UCSD-AML1 (cell line): ENCODE data around the gene LRRC23.

Source experiments
- DNase-seq: peaks from one replicate; lab custom pipeline; 2025; ENCODE audit not compliant: unreplicated experiment; lab: John Stamatoyannopoulos, UW

The LRRC23 gene

DNA sequence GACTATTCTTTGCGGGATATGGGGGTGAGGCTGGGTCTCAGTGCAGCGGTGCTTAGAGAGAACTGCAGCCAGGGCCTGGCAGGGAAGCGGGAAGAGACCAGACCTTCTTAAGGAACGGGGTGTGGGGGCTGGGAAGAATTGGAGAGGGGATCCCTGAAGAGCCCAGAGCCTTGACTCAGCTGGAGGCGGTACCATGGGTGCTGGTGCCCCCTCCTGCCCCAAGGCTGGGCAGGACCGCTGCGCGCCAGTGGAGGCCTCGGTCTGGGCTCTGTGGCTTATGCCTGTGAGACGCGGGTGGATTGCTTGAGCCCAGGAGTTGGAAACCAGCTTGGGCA is 37.7 kb downstream of the LRRC23 start:
- DNase-seq: no peak

DNA sequence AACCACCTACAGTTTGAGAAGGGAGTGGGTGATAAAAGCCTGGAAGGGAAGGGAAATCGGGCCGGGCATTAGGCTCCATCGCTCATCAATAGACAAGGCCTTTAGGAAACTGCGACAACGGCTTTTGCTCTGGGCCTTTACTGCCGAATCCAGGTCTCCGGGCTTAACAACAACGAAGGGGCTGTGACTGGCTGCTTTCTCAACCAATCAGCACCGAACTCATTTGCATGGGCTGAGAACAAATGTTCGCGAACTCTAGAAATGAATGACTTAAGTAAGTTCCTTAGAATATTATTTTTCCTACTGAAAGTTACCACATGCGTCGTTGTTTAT is 38.7 kb downstream of the LRRC23 start:
- peak; percentile 70 for DNase-seq

DNA sequence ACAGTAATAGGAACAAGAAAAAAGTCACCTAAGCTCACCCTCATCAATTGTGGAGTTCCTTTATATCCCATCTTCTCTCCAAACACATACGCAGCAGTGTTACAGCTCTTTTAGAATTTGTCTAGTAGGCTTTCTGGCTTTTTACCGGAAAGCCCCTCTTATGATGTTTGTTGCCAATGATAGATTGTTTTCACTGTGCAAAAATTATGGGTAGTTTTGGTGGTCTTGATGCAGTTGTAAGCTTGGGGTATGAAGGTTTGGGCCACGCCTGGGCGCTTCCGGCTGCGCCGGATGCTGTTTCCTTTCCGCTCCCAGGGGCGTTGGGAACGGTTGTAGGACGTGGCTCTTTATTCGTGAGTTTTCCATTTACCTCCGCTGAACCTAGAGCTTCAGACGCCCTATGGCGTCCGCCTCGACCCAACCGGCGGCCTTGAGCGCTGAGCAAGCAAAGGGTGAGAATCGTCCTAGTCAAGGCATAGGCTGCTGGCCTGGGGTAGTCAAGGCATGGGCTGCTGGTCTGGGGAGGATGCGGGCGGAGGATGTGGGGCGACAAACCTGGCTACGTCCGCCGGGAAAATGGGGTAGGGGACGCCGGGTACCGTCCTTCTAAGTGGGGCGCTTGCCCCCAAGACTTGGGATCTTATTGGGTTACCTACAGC is 39.2 kb downstream of the LRRC23 start, which contains the start of the genes C12orf57 and RNU7-1:
Gene C12orf57 (plus strand): TSS at position 301 of the 659 bp plus-strand sequence. CDS start 100 bp downstream, at position 401.
Gene RNU7-1 (plus strand): TSS at position 95 of the 659 bp plus-strand sequence.
- peak; percentile 86 for DNase-seq

DNA sequence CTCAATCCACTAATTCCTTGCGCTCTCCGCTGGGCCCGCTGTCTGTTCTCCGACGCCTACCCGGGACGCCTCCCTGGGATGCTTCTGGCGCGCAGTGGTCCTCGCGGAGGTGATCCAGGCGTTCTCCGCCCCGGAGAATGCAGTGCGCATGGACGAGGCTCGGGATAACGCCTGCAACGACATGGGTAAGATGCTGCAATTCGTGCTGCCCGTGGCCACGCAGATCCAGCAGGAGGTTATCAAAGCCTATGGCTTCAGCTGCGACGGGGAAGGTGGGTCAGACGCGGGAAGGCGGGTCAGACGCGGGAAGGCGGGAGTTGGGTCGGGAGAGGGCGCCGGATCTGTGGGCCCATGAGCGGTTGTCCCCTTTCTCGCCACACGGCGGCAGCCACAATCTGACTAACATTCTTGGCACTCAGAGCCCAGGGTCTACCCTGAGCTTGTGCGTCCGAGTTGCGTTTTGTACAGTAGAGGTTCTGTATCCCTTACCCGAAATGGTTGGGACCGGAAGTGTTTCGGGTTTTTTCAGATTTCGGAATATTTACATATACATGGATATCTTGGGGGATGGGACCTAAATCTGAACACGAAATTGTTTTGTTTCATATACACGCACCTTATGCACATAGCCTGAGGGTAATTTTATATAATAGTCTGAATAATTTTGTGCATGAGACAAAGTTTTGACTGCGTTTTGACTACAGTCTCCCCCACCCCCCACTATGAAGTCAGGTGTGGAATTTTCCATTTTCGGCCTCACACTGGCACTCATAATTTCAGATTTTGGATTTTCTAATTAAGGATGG is 40.0 kb downstream of the LRRC23 start:
- DNase-seq: peak; percentile 91

DNA sequence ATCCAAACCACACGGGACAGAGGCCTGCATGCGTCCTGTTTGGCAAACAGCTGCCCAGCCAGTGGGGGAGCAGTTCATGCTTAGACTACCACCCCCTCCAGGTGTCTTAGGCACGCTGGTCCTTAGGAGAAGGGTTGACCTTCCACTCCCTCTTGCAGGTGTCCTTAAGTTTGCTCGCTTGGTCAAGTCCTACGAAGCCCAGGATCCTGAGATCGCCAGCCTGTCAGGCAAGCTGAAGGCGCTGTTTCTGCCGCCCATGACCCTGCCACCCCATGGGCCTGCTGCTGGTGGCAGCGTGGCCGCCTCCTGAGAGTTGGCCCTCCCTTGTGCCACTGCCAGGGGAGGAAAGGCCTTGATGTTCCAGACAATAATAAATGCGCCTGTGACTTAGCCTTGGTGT is 41.0 kb downstream of the LRRC23 start:
- DNase-seq: no peak

DNA sequence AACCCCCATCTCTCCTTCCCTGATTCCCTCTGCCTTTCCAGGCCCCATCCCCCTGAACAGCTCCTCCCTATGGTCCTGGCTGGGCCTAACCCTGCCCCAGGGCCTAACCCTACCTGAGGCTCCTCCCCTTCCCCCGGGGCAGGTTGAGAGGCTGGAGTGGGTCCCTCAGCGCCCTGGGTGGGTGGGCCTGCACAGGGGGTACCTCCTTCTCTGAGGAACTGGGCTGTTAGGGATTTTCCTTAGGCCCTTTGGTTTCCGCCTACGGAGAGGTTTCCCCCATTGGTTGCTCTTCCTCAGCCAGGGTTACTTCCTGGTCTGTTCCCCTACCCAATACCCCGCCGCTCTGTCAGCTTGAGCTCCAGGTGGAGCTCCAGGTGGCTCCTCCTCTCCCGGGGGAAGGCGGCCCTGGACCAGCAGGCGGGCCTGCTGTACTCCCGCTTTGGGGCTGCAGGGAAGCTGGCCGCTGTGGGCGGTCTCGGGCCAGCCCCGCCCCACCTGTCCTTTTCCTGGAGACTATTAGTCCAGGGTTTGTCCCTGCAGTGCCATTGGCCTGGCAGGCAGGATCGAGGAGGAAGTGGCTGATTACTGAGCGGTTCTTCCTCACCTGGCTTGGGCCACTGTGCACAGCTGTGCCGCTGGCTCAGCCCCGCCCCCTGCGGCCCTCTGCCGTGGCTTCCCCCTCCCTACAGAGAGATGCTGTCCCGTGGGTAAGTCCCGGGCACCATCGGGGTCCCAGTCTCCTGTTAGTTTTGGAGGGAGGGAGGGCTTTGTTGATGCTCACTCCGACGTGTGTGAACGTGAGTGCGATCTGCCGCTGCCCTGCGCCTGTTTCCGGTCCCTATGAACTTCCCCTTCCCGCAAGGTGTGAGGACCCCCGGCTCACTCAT is 41.7 kb downstream of the LRRC23 start:
- DNase-seq: no peak

DNA sequence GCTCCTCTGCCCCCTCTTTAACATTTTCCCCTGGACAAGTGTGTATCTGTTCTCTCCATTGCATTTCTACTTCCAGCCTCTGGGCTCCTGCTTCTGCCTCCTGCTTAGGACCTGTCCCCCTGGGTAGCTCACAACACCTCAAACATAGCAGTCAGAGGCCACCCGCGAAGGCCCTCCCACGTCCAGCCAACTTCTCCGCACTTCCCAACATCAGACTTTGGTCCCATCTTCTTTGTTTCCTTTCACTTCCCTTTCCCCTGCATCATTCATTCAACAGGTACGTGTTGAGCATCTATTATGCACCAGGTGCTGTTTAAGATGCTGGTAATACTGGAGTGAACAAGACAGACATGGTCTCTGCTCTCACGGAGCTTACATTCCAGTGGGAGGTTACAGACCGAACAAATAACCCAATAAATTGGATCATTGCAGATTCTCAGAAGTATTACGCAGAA is 42.3 kb downstream of the LRRC23 start:
- no peak for DNase-seq

DNA sequence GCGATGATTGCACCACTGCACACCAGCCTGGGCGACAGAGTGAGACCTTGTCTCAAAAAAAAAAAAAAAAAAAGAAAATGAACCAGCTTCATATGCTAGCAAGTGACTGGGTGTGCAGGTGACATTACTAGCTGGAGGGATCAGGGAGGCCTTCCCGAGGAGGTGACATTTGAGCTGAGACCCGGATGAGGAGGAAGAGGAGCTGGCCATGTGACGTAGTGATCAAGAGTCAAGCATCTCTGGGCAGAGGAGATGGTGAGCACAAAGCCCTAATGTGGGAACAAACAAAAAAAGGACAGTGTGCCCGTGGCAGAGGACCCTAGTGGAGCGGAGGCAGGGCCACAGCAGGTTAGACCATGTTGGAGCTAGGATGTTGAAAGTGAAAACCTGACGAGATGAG is 43.0 kb downstream of the LRRC23 start:
- no peak for DNase-seq

DNA sequence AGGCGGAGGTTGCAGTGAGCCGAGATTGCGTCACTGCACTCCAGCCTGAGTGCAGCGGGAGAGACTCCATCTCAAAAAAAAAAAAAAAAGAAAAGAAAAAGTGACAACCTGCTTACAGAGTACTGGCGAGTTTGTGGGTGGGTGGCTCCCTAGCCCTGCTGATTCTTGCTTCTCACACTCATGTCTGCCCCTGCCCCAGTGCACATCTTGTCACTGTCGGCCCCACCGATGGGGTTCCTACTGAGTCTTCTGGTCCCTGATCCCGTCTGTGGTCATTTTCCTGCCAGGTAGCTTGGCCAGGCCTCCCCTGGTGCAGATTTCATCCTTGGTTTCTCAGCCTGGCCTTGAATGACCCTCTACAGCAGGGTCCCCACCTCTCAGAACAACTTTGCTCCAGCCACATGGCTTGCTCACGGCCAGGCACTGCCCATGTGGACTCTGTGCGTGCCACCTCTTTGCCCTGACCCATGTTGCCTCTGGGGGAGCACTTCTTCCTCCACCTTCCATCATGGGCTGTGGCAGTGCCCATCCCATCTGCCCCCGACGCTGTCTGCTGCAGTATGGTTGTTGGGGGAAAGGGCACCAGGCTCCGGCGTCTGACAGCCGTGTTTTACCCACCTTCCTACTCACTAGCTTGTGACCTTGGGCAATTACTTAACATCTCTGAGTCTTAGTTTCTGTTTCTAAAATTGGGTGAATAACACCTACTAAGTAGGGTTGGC is 44.4 kb downstream of the LRRC23 start:
- DNase-seq: peak; percentile 34

DNA sequence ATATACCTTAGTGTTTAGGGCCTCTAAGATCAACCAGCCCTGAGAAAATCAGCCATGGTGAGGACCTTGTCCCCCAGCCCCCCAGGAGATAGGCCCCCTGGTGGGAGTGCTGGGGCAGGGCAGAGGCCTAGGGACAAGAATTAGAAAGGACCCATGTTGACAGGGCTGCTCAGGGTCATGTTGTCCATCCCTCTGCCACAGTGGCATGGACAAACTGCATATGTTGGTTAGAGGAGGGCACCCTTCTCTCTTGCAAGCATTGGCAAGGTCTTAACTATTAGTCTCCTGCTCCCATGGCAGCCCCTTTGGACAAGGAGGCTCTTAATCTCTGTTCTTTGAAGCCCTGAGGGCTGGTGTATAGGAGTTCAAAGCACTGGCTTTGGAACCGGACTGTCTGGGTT is 45.8 kb downstream of the LRRC23 start:
- DNase-seq: peak; percentile 49

DNA sequence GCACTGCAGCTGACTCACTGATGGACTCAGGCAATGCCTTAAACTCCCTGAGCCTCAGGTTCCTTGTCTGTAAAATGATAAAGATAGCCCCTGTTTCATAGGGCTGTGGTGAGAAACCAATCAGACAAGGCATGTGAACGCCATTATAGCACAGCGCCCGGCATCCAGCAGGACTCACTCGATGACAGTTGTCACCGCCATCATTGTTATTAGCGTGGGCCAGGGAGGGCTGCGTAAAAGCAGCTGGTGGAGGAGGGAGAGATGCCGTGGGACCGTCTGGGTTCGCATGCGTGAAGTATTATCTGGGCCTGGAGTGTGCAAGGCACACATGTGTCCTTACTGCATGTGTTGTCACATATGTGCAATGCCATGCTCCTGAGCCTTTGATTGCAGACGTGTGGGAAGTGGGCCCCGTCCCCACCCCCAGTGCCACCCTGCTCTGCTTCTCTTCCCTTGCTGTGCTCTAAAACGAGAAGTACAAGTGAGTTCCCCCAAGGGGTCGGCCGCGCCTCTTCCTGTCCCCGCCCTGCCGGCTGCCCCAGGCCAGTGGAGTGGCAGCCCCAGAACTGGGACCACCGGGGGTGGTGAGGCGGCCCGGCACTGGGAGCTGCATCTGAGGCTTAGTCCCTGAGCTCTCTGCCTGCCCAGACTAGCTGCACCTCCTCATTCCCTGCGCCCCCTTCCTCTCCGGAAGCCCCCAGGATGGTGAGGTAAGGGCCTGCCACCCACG is 46.4 kb downstream of the LRRC23 start, which contains the start of gene PTPN6:
Gene PTPN6 (plus strand): TSS at position 546 of the 730 bp plus-strand sequence. CDS start 157 bp downstream, at position 703.
- peak; percentile 86 for DNase-seq

DNA sequence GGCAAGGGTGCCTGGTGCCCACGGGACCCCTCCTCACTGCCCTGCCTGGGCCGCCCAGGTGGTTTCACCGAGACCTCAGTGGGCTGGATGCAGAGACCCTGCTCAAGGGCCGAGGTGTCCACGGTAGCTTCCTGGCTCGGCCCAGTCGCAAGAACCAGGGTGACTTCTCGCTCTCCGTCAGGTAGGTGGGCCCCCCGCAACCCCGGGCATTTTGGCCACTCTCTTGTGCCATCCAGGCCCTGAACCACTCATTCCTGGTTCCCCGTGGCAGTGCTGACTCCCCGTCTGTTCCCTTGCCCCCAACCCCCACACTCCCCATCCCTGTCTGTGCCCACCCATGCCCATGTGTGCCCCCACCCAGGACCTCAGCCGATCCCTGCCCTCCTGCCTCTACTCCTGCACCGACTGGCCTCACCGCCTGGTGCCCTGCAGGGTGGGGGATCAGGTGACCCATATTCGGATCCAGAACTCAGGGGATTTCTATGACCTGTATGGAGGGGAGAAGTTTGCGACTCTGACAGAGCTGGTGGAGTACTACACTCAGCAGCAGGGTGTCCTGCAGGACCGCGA is 47.0 kb downstream of the LRRC23 start:
- no peak for DNase-seq

DNA sequence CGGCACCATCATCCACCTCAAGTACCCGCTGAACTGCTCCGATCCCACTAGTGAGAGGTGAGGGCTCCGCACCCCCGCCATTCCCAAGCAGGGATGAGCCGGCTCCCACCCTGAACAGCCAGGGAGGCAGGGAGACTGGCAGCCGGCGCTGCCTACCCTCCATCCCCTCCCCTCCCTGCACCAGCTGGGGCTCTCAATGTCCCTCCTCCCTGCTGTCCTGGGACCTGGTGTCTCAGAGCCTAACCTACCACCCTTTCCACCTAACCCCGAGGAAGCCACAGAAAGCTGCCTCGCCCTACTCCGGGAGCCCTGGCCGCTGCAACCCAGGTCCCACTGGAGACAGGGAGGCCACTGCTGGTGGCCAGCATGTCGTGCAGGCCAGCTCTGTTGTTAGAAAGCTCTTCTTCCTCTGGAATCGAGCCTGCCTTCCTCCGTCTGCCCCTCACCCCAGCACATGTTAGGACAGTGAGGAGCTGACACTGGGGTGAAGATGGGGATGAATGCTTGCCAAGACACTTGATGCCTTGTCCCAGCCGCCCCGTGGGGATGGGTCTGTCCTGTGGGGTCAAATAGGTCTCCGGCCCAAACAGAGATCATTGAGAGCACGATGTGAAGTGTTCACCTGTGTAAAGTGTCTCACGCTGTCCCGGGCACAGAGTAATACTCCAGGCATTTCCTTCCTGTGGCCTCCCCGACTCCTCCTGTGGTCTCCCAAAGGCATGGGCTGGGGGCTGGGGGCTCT is 47.7 kb downstream of the LRRC23 start:
- peak; percentile 69 for DNase-seq

DNA sequence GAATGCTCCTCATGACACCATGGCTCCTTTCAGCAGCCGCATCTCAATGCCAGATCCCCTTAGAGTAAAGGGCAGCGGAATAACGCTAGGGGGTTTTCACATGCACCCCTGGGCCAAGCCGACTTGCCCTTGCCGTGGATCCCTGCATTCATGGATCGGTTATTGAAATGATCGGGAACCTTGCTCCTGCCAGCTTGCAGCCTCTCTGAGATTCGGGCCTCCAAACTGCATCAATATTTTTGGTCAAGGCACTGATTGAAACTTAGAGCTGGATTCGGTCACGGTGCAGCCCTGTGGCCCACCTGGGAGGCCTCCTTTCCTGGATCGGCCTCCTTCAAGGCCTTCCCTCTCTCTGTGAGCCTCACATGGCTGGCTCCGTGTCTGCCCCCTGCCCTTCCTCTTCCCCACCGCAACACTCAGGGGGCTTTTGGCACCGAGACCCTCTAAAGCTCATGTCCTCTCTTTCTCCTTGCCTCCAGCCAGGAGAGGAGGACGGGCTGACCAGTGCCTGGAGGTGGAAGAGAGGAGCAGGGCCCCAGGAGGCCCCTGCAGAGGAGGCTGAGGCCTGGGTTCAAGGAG is 48.3 kb downstream of the LRRC23 start:
- DNase-seq: peak; percentile 65

DNA sequence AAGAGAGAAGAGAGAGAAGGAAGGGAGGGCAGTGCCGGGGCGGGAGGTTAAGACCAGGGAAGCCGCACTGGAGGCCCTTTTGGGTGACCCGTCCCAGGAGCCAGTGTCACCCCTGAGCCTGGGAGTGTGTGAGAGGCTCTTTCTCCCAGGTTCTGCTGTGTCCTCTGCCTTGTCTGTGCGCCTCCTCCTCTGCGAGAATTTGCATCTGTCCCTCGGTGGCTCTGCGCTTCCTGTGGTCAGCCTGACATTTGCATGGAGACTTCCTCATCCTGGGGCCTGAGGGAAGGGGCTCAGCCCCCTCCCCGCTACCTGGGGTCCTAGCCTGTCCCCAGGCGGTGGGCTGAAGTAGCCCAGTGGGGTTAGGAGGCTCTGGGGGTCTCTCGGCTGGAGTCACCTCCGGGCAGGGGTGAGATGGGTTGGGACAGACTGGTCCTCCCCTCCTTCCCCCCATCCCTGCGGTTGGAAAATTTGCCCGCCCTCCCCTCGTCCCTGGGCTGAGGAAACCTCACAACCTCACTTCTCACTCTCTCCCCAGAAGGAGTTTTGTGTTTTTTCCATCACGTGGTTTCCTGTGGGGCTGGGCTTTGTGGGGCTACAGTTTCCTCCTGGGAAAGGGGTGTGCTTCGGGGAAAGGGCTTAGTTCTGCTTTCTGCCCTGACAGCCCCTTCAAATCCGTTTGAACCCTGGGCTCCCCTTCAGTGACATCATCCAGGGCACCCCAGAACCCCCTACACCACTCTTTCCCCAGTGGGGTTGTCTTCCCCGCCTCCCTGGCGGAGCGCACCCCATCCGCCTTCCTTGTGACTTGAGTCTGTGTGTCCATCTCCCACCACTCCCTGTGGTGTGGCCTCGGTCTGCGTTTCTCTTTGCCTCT is 49.1 kb downstream of the LRRC23 start:
- peak; percentile 92 for DNase-seq

DNA sequence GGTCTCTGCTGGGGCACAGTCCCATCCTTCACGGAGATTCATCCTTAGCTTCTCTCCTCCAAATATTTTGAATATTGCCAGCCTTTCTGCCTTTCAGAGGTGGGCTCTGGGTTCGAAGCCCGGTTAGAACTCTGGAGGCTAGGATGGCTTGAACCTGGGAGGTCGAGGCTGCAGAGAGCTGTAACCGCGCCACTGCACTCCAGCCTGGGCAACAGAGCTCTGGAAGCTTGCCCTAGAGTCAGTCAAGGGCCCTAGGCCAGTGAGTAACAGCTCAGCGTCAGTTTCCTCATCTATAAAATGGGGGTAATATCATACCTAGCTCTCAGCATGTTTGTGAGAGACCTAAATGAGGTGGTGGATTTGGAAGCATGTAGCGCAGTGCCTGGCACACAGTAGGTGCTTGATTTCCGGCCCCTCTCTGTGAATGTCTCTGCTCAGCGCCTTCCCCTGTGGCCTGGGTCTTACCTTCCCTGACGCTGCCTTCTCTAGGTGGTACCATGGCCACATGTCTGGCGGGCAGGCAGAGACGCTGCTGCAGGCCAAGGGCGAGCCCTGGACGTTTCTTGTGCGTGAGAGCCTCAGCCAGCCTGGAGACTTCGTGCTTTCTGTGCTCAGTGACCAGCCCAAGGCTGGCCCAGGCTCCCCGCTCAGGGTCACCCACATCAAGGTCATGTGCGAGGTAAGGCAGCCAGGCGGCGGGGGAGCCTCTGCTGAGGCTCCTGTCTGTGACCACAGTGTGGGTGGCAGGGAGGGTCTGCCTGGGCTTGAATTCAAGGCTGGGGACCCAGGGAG is 49.9 kb downstream of the LRRC23 start:
- DNase-seq: no peak
